Epithelial cell of alveolus of lung (primary cell): ENCODE measurements around the gene PGRMC1. TPM values are rescaled to one million over a fixed set of nuclear protein-coding genes. Genes with fewer than 3 reads are reported as not detected.

Source experiments
- total RNA-seq: library from RNA; depleted of rRNA; stranded (reverse); fragments of >200 nt; gene quantifications from 2 replicates; pipeline ENCODE4 v1.2.1, GENCODE V29; 2015

Gene PGRMC1
- 97.6 and 151 TPM in 2 replicates for total RNA-seq

DNA sequence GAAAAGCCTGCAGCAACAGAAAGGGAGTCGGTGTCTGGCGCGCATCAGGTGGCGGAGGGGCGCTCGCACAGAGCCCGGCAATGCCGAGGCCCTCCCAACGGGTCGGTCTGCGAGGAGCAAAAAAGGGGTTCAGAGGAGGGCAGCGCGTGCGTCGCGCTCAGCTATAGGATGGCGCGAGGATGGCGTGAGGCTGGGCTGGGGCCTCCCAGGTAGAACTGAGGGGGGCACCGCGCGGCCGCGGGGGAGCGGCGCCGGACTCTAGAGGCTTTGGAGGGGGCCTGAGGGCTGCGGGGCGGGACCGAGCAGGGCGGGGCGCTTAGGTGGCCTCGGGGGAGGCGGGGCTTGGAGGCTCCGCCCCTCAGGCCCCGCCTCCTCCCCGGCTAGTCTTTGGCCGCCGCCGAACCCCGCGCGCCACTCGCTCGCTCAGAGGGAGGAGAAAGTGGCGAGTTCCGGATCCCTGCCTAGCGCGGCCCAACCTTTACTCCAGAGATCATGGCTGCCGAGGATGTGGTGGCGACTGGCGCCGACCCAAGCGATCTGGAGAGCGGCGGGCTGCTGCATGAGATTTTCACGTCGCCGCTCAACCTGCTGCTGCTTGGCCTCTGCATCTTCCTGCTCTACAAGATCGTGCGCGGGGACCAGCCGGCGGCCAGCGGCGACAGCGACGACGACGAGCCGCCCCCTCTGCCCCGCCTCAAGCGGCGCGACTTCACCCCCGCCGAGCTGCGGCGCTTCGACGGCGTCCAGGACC is at the start of gene PGRMC1:
Gene PGRMC1 (plus strand): TSS at position 414 of the 751 bp plus-strand sequence. CDS start 79 bp downstream, at position 493.

Other genes starting within 250 kb of the PGRMC1 start
- not detected in 2 replicates for gene CT47C1, start 163.3 kb upstream of the PGRMC1 start, total RNA-seq
- not detected in 2 replicates for gene KIAA1210, start 108.5 kb upstream of the PGRMC1 start, total RNA-seq
- gene SLC25A43, start 163.1 kb downstream of the PGRMC1 start, total RNA-seq = 13.8 and 22.4 TPM in 2 replicates
- gene SLC25A5, start 232.2 kb downstream of the PGRMC1 start, total RNA-seq = 354 and 544 TPM in 2 replicates